Measurements from ENCODE around the gene KDM8.

DNA sequence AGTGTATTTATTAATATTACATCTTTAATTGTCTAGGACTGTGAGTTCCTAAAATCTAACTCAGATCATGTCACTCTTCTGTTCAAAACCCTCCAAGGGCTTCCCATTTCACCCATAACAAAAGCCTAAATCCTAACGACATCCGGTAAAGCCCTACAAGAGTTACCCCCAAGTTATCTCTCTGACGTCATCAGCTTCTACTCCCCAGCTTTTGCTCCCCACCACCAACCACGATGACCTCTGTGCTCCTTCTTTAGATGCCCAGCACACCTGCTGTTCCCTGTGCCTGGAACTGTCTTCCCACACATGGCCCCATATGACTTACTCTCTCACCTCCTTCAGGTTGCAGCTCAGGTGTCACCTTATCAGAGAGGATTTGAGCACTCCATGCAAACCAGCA lies 6.3 kb upstream of the KDM8 start:
- TF ChIP-seq POLR2AphosphoS5 (IDR thresholded peaks at IDR 0.05; ENCODE audit: low read depth, low read length) (no peak), TAF1 (IDR thresholded peaks at IDR 0.05; ENCODE audit: low read depth, low read length) (no peak), POLR2A (IDR thresholded peaks at IDR 0.05; ENCODE audit: low read depth, low read length) (no peak), SPI1 (IDR thresholded peaks at IDR 0.05; ENCODE audit: low read depth, low read length) (no peak)
